ENCODE measurements around the gene GOT1.

GRCh38 chr10:99457813-99458212, 27.4 kb upstream of the GOT1 start:
- TF ChIP-seq CTCF (IDR thresholded peaks at IDR 0.05) (no peak), POLR2A (IDR thresholded peaks at IDR 0.05) (no peak)
